Transverse colon (tissue), 4 donors: ENCODE results near the gene ARPIN. TPM values are rescaled to one million over a fixed set of nuclear protein-coding genes. Genes with fewer than 3 reads are reported as not detected.

ENCODE experiments used
- DNase-seq: peaks from one replicate; pipeline ENCODE4 v3.0.0-alpha.2; 2019
- H3K27ac ChIP-seq, 4 donors: fragments of 200-600 bp; sonication (generic); 2 replicates each; pipeline ENCODE4 v1.5.1; 2016 to 2018; ENCODE audit warnings: inconsistent platforms in 4 of 4
- H3K27me3 ChIP-seq: fragments of 200-600 bp; sonication (generic); 2 replicates; pipeline ENCODE4 v1.5.1; 2017; ENCODE audit warnings: inconsistent platforms
- H3K36me3 ChIP-seq, 4 donors: fragments of 200-600 bp; sonication (generic); 2 replicates each; pipeline ENCODE4 v1.5.1; 2017 to 2019; ENCODE audit warnings: inconsistent platforms in 4 of 4
- H3K4me1 ChIP-seq, 4 donors: fragments of 200-600 bp; sonication (generic); 2 replicates each; pipeline ENCODE4 v1.5.1; 2017 to 2020; ENCODE audit warnings: inconsistent platforms in 4 of 4
- H3K4me3 ChIP-seq, 4 donors: fragments of 200-600 bp; sonication (generic); 1 replicate in 1 of 4; 2 replicates in 3 of 4; pipeline versions ENCODE4 v1.5.1 to v1.6.1; 2017 to 2019; ENCODE audit warnings: inconsistent platforms in 4 of 4
- H3K9me3 ChIP-seq, 2 donors: fragments of 200-600 bp; sonication (generic); 2 replicates each; pipeline ENCODE4 v1.5.1; 2017 to 2019; ENCODE audit warnings: inconsistent platforms in 2 of 2
- EP300 ChIP-seq: sonication (generic); formaldehyde crosslinking; IDR thresholded peaks from one replicate; pipeline ENCODE4 v1.6.1; 2017; ENCODE audit warnings: antibody characterized with exemption, low read depth
- POLR2A ChIP-seq: fragments of 450-650 bp; IDR thresholded peaks from one replicate; pipeline ENCODE4 v1.6.1; 2016; ENCODE audit warnings: antibody characterized with exemption, mild to moderate bottlenecking, moderate library complexity
- POLR2AphosphoS5 ChIP-seq, 3 donors: sonication (generic); formaldehyde crosslinking; IDR thresholded peaks; one replicate each; pipeline ENCODE4 v1.6.1; 2016; ENCODE audit warnings: antibody characterized with exemption in 3 of 3
- WGBS, 2 donors: methylation state at CpG; one replicate each; pipeline ENCODE4 v1.1.5; 2018; ENCODE audit warnings: low coverage in 1 of 2; 5-methylcytosine and 5-hydroxymethylcytosine counted together
- in situ Hi-C, 4 donors: fragments of 200-750 bp; cut with MboI; loops; one replicate each; pipeline versions ENCODE4 v1.15.0 to v1.15.1; 2017; ENCODE audit warnings: low sequenced_read_pairs in 3 of 4, low pct_ligation_motif_present in 1 of 4, low pct_unique_long_range_greater_than_20kb in 1 of 4
- intact Hi-C: fragments of 100-400 bp; cut with DNase I; formaldehyde crosslinking; loops from one replicate; pipeline ENCODE4 v1.15.1; 2023; ENCODE audit warnings: low total_unique reads
- total RNA-seq, 4 donors: library from RNA; depleted of rRNA; stranded (reverse); fragments of >200 nt; gene quantifications; one replicate each; pipeline ENCODE4 v1.1.0, GENCODE V29; 2016
- TF ChIP-seq, protein P1 (sequence below), 5 experiments: fragments of 200-600 bp in 3 of 5; fragments of 450-650 bp in 2 of 5; sonication (generic) in 3 of 5; IDR thresholded peaks; 1 replicate in 2 of 5; 2 replicates in 3 of 5; pipeline ENCODE4 v1.5.1; 2016 to 2017; ENCODE audit warnings: antibody characterized with exemption in 5 of 5, inconsistent platforms in 3 of 5, mild to moderate bottlenecking in 2 of 5, moderate library complexity in 1 of 5

Gene ARPIN
- total RNA-seq, 4 donors from 2014 or later = 24.1 to 48.6 (median 37.6) TPM

GRCh38 chr15:89880727-89881126 is 32.0 kb downstream of the ARPIN start:
- in situ Hi-C loops = no loop called here
- DNase-seq = no peak
- H3K36me3 ChIP-seq = peaks cover 0 to 46% (median 21%) of the 10 kb centered on the region in 4 donors
- H3K27ac ChIP-seq = no peak overlapping the region
- H3K4me3 ChIP-seq = no peak overlapping the region
- WGBS, 2 donors = 45 to 56% methylated on average over 1 of the region's 1 CpG
- TF ChIP-seq, protein P1, sequence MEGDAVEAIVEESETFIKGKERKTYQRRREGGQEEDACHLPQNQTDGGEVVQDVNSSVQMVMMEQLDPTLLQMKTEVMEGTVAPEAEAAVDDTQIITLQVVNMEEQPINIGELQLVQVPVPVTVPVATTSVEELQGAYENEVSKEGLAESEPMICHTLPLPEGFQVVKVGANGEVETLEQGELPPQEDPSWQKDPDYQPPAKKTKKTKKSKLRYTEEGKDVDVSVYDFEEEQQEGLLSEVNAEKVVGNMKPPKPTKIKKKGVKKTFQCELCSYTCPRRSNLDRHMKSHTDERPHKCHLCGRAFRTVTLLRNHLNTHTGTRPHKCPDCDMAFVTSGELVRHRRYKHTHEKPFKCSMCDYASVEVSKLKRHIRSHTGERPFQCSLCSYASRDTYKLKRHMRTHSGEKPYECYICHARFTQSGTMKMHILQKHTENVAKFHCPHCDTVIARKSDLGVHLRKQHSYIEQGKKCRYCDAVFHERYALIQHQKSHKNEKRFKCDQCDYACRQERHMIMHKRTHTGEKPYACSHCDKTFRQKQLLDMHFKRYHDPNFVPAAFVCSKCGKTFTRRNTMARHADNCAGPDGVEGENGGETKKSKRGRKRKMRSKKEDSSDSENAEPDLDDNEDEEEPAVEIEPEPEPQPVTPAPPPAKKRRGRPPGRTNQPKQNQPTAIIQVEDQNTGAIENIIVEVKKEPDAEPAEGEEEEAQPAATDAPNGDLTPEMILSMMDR (IDR thresholded peaks at IDR 0.05) = no peak
- TF ChIP-seq POLR2AphosphoS5 (IDR thresholded peaks at IDR 0.05) (no peak), EP300 (no peak), POLR2A (no peak)
- intact Hi-C loops = no loop called here
- no peaks in the 10 kb centered on the region for H3K4me1 ChIP-seq
- H3K9me3 ChIP-seq = no peaks in the 10 kb centered on the region
- no peaks in the 10 kb centered on the region for H3K27me3 ChIP-seq

DNA sequence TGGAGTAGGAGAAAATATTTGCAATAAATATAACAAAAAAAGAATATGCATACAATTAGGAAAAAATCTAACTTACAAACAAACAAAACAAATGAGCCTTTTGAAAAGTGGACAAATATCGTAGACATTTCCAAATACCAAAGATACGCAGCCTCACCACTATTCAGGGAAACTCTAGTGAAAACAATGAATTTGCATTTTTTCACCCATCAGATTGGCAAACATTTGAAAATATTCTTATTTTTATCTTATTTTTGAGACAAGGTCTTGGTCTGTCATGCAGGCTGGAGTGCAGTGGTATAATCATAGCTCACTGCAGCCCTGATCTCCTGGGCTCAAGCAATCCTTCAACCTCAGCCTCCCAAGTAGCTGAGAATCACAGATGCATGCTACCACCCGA is 34.4 kb downstream of the ARPIN start:
- no peak for TF ChIP-seq EP300
- no peak for TF ChIP-seq POLR2A
- TF ChIP-seq POLR2AphosphoS5 (IDR thresholded peaks at IDR 0.05) = no peak
- TF ChIP-seq, protein P1 (IDR thresholded peaks at IDR 0.05) = no peak
- intact Hi-C loops = no loop called here
- Histone ChIP-seq H3K36me3 (peaks cover 0 to 32% (median 14%) of the 10 kb centered on the region in 4 donors), H3K27ac (no peak overlapping the region), H3K9me3 (no peaks in the 10 kb centered on the region), H3K4me3 (no peak overlapping the region), H3K4me1 (peaks cover 0 to 7% (median 4%) of the 10 kb centered on the region in 4 donors), H3K27me3 (no peaks in the 10 kb centered on the region)
- WGBS, 2 donors = 85 to 100% methylated on average over 2 to 3 of the region's 3 CpGs
- no peak for DNase-seq
- in situ Hi-C loops = loop anchor here in 3 of 4 donors (5.0 to 10.0 kb wide), 2 partner anchors 121 to 124 kb away; partner anchors contain the start of gene MESP1 (in 1 of the 3)

GRCh38 chr15:89877083-89877425 is 35.7 kb downstream of the ARPIN start:
- in situ Hi-C loops = loop anchor here in 3 of 4 donors (5.0 to 10.0 kb wide), 2 partner anchors 120 to 122 kb away; partner anchors contain the start of gene MESP1 (in 1 of the 3)
- WGBS, 2 donors = 73 to 83% methylated on average over 2 of the region's 2 CpGs
- Histone ChIP-seq H3K4me3 (no peak overlapping the region), H3K4me1 (peaks cover 0 to 7% (median 4%) of the 10 kb centered on the region in 4 donors), H3K27ac (no peak overlapping the region), H3K9me3 (no peaks in the 10 kb centered on the region), H3K27me3 (no peaks in the 10 kb centered on the region), H3K36me3 (peaks cover 0 to 30% (median 10%) of the 10 kb centered on the region in 4 donors)
- DNase-seq = no peak
- TF ChIP-seq POLR2AphosphoS5 (IDR thresholded peaks at IDR 0.05) (no peak), POLR2A (no peak), EP300 (no peak)
- TF ChIP-seq, protein P1 (IDR thresholded peaks at IDR 0.05) = no peak
- intact Hi-C loops = no loop called here

DNA sequence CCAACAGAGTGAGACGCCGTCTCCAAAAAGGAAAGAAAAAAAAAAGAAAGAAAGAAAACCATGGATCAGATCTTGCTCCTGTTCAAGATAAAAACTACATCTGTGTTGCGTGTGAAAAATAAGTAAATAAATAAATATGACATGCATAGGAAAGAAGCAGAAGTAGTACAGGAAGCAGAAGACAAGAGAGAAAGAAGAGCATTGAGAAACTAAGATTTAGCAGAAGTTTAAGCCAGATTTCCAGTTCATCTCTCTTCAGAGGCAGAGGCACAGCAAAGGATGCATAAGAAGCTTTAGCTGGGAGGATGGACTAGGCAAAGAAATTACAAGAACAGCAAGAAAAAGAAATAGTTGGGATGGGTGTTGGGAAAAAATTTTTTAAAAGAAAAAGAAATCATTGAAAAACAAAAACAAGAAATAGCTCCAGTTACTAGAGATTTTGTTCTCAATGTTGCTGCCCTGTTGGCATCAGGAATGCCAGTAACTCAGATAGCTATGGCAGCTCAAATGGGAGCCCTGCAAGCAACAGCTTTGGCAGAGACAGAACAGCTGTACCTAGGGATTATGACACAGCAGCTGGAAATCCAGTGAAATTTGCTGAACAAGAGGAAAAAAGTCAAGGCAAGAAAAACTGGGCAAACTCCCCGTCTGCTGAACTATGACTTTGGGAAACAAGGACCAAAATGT is 36.2 kb downstream of the ARPIN start:
- Histone ChIP-seq H3K36me3 (peaks cover 0 to 30% (median 10%) of the 10 kb centered on the region in 4 donors), H3K27me3 (no peaks in the 10 kb centered on the region), H3K4me1 (peaks cover 0 to 7% (median 4%) of the 10 kb centered on the region in 4 donors), H3K27ac (no peak overlapping the region), H3K9me3 (no peaks in the 10 kb centered on the region), H3K4me3 (no peak overlapping the region)
- in situ Hi-C loops = loop anchor here in 3 of 4 donors (5.0 to 10.0 kb wide), 2 partner anchors 119 to 122 kb away; partner anchors contain the start of gene MESP1 (in 1 of the 3)
- 90% methylated on average over 3 to 4 of the region's 4 CpGs for WGBS, 2 donors
- intact Hi-C loops = no loop called here
- TF ChIP-seq, protein P1 (IDR thresholded peaks at IDR 0.05) = no peak
- TF ChIP-seq POLR2AphosphoS5 (IDR thresholded peaks at IDR 0.05) = no peak
- no peak for TF ChIP-seq POLR2A
- no peak for TF ChIP-seq EP300
- no peak for DNase-seq
